NCI-H510A (cell line): ENCODE measurements around the gene CEBPB.
"Not testable (repeated sequence)": the region's sequence is repeated elsewhere in the genome, so short reads cannot be mapped to it uniquely, and the experiment has no call there.

Experiments used
- DNase-seq: peaks from one replicate; lab custom pipeline; 2025; lab: John Stamatoyannopoulos, UW

Gene CEBPB

GRCh38 chr20:50190251-50191064, at the start of gene CEBPB:
Gene CEBPB, plus strand, starts transcription at chr20:50190830. Its CDS starts 204 bp downstream, at chr20:50191034.
- peak; percentile 74 for DNase-seq

- DNase-seq = no peak
Observed at GRCh38 chr20:50141018-50141675, 49.5 kb upstream of the CEBPB start.

DNA sequence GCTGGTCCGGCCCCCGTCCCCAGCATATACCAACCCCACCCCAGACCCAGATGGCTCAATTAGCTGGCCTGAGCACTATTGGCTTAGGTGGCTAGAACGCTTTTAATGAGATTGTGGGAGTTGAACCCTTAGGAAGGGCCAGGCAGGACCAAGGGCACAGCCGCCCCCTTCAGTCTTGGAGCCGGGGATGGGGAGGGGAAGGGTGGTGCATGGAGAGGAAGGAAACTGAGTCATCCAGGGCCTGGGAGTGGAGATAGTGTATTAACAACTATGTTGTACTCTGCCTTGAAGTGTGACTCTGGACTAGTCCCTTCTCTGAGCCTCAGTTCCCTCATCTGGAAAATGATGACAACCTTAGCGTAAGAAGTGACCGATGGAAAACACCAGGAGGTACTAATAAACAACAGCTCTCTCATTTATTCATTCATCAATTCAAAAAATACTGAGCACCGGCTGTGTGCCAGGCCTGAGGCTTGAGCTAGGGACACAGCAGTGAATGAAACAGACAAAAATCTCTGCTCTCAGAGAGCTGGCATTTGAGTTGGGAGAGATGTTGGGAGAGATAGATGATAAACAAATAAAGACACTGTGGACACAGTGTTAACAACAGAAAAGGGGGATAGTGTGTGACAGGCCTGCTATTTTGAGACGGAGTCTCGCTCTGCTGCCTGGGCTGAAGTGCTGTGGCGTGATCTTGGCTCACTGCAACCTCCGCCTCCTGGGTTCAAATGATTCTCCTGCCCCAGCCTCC, 48.6 kb upstream of the CEBPB start:
- no peak for DNase-seq

- peak; percentile 79 for DNase-seq
Observed at GRCh38 chr20:50142812-50143211, 47.8 kb upstream of the CEBPB start.

- no peak for DNase-seq
Observed at GRCh38 chr20:50144362-50144761, 46.3 kb upstream of the CEBPB start.

DNA sequence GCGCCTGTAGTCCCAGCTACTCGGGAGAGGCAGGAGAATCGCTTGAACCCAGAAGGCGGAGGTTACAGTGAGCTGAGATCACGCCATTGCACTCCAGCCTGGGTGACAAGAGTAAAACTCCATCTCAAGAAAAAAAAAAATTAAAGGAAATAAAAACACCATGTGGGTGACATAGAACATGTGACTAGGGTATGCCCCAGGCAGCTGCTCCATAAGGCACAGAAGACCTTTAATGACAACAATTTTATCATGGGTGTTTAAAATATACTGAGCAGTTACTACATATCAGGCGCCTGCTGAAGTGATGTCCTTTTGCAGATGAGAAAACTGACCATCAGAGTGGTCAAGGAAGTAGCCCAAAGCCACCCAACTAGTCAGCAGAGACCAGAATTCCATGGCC, 45.1 kb upstream of the CEBPB start:
- no peak for DNase-seq

DNA sequence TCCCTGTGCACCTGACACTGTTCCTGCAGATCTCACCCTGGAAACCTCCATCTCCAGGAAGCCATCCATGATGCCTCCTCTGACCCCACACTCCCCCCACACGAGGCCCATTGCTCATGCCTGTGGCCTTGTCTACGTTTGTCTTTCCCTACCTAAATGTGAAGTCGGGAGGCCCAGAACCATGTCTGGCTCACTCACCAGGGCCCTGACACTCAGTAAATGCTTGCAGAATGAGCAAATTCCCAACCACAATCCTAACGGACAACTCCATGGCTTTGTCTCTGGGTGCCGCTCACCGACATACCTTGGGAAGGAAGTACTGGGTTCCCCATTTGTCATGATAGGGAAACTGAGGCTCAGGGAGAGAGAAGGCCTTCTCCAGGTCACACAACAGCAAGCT, 44.4 kb upstream of the CEBPB start:
- DNase-seq = no peak

DNA sequence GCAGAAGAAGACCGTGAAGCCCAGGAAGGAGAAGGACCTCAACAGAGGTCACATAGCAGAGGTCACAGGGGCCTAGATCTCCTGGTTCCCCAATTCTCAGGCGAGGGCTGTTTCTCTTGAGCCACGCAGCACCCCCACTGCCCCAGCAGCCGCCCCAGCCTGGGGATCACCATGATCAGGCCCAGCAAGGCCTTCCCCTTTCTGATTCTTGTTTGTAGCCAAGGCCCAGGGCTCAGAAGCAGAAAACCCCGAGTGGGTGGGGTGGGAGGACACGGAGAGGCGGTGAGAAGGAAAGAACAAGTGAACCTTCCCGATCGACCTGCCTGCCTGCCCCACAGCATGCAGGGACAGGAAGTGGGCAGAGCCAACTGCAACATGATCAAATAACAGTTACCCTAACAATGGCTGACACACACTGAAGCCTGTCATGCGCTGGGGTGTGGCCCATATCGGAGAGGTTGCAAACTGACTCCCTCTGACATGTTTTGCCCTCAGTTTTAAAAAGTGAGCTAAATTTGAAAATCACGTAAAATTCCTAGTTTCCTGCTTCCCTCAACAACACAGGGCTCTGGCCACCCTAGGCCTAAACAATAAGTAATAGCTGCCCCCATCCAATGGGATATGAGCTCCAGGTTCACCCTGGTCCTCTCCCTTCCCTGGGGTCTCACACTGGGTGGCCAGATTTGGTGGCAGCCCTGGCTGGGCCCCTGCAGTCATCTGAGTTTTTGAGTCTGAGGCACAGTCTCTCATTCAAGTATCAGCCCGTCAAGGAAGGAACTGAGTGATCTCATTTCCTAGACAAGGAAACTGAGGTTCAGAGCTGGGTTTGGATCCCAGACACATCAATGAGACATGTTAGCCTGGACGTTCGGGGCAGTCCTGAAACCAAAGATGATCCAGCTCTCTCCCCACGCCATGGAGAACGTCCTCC, 43.6 kb upstream of the CEBPB start:
- no peak for DNase-seq

GRCh38 chr20:50149481-50150254, 41.0 kb upstream of the CEBPB start:
- no peak for DNase-seq

- DNase-seq = peak; percentile 39
Observed at GRCh38 chr20:50151034-50151743, 39.4 kb upstream of the CEBPB start.

GRCh38 chr20:50152394-50153152, 38.1 kb upstream of the CEBPB start:
- DNase-seq = no peak

- DNase-seq = no peak
Observed at GRCh38 chr20:50153153-50153499, 37.5 kb upstream of the CEBPB start.

DNA sequence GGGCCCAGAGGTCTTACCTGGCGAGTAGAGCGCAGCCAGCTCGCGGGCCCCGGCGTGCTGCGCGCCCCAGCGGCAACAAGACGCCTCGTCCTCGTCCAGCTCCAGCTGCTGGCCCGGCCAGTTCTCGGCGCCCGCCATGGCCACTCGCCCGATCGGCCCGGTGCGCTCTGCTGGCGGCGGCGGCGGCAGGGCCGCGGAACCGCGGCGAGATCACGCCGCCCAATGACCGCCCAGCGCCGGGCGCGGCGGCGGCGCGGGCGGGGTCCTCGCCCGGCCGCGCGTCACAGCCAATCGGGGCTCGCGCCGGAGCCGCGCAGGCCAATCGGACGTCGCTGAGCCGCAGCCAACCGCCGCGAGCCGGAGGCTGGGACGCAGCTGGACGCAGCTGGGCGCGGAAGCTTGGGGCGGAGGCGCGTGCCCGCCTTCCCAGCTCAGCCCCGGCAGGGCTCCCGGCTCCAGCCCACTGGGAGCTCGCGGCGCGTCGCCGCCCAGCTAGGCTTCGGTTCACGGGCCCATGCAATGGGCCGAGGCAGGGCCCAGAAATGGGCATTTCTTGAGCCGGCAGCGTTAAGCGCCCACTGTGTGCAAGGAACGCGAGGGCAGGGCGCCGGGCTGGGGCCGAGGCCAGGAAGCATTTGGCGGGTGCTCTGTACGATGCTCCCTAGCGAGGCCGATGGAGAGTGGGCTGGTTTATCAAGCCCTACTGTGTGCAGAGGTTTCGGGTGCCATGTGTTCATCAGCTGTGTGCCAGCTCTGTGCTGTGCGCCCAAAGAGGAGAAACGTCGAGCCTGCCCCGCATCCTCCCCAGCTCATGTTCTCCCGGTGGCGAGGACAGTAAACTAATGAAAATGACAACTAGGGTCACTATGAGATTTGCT, 36.9 kb upstream of the CEBPB start, which contains the start of gene PEDS1:
Gene PEDS1, minus strand, starts transcription at position 224 of the 878 bp plus-strand sequence. Its CDS starts 86 bp downstream, at position 138.
- DNase-seq = peak; percentile 87

DNA sequence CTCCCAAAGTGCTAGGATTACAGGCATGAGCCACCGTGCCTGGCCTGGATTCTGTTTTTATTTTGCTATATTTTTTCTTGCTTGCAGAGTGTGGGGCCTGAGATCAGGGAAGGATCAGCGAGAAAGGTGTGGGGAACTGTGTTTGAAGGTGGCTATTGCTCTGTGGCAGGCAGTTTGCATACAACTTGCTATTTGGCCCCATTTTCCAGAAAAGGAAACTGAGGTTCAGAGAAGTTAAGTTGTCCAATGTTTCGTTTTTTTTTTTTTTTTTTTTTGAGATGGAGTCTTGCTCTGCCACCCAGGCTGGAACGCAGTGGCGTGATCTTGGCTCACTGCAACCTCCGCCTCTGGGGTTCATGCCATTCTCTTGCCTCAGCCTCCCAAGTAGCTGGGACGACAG, 29.1 kb upstream of the CEBPB start:
- DNase-seq = not testable (repeated sequence)

GRCh38 chr20:50163570-50164317, 26.9 kb upstream of the CEBPB start:
- no peak for DNase-seq

GRCh38 chr20:50165684-50166554, 24.7 kb upstream of the CEBPB start:
- DNase-seq = peak; percentile 94
